GM21723 (cell line): ENCODE results near the gene CCDC159.
"Not testable (repeated sequence)": the region's sequence is repeated elsewhere in the genome, so short reads cannot be mapped to it uniquely, and the experiment has no call there.

Experiments
- ATAC-seq: cut with Tn5 transposase; IDR thresholded peaks from one replicate; pipeline ENCODE4 v1.9.1; 2021; ENCODE audit warnings: mild to moderate bottlenecking, moderate library complexity; ENCODE audit not compliant: unreplicated experiment

The CCDC159 gene, protein sequence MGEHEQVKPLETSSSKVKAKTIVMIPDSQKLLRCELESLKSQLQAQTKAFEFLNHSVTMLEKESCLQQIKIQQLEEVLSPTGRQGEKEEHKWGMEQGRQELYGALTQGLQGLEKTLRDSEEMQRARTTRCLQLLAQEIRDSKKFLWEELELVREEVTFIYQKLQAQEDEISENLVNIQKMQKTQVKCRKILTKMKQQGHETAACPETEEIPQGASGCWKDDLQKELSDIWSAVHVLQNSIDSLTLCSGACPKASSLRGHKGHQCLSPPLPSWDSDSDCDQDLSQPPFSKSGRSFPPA

DNA sequence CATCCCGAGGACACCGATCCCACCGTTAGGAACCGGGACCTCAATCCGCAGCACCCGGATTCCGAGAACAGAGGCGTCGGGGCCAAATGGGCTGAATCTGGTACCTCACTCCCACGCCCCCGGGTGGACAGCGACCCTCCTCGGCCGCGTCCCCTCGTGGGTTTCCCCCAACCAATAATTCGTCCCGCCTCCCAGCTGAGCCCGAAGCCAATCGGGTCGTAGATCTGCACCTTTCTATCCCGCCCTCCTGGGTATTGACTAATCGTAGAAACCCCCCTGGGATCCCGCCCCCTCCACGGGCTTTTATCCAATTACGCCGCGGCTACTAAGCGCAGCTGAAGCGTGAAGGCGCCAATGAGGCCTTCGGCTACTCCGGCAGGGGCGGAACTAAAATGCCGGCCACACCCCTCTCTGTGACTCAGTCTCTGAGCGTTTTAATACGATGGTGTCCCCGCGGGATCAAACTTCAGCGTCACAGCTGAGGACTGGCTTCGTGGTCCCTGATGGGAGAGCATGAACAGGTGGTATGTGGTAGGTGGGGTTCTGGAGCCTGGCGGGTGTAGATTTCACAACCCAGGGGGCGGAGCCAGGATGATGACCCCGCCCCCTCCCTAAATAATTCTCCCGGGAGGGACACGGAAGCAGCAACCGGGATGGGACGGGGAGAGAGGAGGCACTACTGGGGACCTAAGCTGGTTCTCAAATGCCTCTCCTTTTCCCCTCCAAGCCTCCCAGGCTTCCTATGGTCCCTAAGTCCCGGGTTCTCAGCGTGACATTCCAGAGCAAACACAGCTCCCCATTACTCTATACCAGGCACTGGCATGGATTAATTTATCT lies at the start of gene CCDC159, which contains the start of gene TMEM205:
Gene CCDC159, plus strand, starts transcription at position 416 of the 837 bp plus-strand sequence. Its CDS starts 88 bp downstream, at position 504.
Gene TMEM205, minus strand, starts transcription at position 165 of the 837 bp plus-strand sequence. CDS start 649 bp downstream, outside the sequence.
- ATAC-seq = peak; percentile 80

DNA sequence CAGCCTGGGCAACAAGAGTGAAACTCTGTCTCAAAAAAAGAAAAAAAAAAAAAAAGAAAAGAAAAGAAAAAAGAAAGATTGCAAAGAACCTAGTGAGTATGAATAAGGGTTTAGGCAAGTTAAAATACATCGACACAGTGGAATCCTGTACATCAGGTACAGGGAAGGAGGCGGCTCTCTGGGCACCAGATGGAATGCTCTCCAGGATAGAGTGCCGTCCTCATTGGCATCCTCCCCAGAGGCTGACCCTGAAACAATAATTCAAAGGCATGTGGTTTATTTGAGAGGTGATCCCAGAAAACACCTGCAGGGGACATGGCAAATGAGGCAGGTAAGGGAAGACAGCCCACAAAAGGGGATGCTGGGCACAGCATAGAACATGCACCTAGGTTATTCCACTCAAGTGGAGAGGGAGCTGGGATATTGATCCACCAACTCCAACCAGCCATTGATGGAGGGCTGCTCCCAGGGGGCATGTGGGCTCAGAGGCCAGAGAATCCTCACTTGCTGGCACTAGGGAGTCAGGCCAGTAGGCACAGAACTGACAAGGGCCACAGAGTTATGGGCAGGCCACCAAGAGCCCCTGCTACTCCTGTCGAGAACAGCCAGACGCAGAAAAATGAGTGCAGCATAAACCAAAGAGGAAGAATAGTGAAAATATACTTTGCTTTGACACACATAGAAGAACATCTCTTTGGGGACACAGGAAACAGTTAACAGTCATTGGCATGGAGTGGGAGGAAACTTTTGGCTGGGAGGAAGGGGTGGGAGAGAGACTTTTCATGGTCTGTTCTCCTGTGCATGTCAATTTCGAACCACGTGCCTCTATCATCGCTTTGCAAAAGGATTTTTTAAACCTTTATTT lies 46.1 kb upstream of the CCDC159 start:
- no peak for ATAC-seq

DNA sequence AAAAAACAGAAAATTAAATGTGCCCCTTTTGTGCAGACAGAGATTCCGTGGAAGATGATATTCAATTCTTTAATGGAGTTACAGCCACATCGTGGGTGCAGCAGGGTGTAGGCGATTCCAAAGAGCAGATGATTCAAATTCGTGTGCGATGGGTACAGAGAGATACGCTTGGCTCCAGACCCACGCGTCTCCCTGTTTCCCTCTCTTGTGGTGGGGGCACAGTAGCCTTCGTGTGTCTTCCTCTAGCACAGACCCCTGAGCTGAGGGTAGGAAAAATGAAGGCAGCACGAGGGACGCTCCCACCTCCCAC lies 45.6 kb upstream of the CCDC159 start:
- ATAC-seq = no peak

DNA sequence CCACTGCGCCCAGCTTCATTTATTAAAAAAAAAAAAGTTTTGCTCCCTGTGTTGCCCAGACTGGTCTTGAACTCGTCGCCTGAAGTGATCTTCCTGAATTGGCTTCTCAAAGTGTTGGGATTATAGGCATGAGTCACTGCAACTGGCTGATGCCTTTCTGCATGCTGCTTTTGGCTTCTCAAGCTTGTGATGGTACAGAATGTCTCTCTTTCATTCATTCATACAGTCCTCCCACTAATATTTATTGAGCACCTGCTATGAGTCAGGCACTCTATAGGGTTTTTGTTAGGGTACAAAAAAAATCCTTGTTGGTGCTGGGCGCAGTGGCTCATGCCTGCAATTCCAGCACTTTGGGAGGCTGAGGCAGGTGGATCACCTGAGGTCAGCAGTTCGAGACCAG lies 41.4 kb upstream of the CCDC159 start:
- ATAC-seq = no peak

DNA sequence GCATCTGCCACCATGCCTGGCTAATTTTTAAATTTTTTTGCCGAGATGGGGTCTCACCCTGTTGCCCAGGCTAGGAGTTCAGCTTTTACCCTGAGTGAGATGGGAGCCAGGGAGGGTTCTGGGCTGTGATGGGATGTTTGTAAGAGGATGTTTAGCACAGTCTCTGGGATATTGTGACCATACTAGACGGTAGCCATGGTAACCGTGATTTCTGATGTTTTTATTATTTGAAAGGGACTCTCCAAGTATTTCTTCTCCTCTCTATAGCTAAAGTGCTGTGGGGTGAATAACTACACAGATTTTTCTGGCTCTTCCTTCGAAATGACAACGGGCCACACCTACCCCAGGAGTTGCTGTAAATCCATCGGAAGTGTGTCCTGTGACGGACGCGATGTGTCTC lies 40.0 kb upstream of the CCDC159 start:
- ATAC-seq = no peak

DNA sequence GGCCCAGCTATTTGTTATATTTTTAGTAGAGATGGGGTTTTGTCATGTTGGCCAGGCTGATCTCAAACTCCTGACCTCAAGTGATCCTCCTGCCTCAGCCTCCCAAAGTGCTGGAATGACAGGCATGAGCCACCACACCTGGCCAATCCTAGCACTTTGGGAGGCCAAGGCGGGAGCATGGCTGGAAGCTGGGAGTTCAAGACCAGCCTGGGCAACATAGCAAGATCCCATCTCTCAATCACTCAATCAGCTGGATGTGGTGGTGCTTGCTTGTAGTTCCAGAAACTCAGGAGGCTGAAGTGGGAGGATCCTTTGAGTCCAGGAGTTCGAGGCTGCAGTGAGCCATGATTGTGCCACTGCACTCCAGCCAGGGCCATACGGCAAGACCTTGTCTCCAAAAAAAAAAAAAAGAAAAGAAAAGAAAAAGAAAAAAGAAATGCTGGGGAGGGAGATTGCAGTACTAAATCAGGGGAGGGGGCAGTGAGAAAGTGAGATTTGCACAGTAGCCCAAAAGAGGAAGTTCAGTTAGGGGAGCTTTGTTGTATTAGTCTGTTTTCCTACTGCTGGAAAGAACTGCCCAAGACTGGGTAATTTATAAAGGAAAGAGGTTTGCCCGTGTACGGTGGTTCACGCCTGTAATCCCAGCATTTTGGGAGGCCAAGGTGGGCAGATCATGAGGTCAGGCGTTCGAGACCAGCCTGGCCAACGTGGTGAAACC lies 25.9 kb upstream of the CCDC159 start:
- ATAC-seq = not testable (repeated sequence)

DNA sequence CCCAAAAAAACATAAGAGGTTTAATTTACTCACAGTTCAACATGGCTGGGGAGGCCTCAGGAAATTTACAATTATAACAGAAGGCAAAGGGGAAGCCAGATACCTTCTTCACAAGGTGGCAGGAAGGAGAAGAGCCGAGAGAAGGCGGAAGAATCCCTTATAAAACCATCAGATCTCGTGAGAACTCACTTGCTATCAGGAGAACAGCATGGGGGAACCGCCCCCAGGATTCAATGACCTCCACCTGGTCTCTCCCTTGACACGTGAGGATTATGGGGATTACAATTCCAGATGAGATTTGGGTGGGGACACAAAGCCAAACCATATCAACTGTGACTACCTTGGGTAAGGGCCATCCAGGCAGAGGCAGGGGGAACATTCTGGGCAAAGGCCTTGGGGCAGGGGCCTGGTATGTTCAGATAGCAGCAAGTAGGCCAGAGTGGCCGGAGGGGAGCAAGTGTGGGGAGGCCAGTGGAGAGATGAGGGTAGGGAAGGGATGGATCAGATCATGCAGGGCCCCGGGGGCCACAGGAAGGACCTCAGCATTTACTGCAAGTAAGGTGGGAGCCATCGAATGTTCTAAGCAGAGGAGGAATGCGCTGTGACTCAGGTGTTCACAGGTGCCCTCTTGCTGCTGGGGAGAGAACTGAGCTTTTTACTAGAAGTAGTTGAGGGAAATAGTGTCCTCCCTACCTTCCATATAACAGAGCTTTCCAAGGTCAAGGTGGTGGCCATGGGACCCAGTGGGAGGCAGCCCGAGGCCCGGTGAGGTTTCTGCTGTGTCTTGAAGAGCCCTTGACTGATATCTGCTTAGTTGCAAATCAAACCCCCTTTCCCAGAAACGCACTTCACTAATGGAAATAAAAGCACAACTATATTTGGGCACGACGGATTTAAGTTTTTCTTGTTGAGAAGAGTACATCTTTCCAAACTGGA lies 24.9 kb upstream of the CCDC159 start:
- ATAC-seq = no peak

DNA sequence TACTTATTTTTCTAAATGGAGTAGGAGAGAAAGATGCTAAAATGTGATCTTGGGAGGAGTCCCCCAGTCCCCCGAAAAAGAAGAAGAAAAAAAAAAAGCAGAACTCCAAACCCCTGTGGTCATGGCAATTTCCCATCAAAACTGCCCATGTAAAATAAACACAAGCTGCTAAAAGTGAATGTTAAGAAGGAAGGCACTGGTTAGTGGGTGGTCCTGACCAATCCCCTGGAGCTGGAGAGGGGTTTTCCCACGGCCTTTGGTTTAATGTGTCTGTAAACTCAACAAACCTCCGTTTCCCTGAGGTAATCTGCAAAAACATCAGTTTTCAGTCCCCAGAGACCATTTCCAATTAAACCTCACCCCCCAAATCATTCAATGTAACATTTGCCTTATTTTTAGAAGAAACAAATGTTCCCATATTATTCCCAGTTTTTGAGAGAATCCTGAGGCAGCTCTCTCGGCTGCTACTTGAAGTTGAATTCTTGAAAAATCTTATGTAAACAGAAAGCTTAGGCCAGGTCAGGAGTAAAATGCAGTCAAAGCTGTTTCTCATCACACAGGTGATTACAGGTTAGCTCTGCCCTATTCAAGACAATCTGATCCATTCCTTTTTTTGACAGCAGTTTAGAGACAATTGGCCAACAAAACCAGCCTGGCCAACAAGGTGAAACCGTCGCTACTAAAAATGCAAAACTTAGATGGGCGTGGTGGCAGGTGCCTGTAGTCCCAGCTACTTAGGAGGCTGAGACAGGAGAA lies 23.9 kb upstream of the CCDC159 start:
- ATAC-seq = no peak

DNA sequence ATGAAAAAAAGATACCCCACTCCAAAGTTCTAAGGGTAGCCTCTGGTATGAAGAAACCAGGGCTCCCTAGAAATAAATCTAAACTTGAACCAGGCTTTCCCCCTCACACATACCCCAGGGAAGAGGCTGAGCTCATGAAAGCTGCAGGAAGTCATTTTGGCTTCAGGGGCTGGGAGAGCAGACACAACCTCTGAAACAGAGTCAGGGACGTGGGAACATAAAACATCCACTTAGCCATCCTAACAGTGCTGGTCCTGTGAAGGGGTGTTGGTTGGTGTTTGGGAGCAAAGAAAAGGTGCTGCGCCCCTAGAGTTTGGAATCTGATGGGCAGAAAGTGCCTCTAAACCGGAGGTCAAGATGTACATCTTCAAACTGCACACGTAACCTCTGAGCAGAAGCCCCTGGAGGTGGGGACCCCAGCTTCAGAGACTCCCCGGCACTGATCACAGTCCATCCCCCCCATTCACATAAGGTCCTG lies 22.7 kb upstream of the CCDC159 start:
- no peak for ATAC-seq

DNA sequence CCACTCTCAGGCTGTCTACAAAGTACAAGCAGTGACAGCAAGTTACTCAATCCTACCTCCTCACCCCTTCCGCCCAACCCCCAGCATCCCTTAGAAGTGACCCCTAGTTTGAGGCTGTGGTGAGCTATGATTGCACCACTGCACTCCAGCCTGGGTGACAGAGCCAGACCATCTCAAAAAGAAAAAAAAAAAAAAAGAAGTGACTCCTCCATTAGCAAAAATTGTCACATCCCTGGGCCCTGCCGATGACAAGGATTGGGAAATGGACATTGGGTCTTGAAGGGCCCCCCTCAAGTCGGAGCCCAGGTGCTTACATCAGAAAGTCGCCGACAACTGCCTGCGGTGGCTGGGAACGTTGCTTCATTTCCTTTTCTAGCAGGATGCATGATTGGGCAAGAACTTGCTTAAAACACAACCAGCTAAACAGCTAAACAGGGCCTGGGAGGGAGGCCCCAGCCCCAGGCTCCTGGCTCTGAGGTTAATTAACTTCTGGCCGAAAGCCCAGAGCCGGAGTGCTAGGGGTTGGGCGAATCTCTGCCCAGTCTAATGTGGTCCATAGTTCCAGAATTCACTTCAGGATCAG lies 22.1 kb upstream of the CCDC159 start:
- ATAC-seq = no peak

DNA sequence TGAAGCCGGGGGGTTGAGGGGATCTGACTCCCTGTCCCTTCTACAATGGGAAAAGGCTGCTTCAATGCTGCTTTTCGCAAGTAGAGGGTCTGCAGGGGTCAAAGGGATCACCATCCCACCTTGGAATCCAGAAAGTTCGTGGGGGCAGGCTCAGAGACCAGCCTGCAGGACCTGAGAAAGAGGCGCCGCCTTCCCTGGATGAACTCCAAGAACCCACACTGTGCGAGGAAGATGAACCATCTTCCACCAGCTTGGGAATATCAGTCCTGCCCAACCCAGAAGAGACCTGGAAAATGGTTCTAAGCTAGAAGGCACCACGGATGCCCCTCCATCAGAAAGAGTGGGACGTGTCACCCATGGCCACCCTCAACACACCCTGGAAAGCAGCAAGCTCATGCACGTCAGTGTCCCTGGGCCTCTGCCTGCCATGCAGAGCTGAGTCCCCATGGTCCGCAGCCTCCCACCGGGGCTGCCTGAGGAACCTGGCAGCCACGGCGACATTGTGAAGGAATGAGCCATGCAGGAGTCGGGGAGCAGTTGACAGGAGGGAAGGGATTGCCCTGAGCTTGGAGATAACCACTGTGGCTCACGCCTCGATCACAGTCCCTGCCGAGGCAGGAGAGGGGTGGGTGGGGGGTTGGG lies 21.4 kb upstream of the CCDC159 start:
- no peak for ATAC-seq

DNA sequence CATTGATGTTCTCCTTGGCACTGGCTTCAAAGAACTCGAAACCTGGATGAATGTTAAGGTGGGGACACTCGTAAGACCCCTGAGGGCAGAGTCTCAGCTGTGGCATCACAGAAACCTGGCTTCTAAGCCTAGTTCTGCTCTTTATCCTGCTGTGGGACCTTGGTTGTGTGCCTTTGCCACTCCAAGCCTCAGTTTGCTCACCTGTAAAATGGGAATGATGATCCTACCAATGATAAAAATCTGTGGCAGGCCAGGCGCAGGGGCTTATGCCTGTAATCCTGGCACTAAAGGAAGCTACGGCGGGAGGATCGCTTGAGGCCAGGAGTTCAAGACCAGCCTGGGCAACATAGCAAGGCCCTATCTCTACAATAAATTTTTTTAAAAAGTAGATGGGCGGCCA lies 20.8 kb upstream of the CCDC159 start:
- no peak for ATAC-seq

DNA sequence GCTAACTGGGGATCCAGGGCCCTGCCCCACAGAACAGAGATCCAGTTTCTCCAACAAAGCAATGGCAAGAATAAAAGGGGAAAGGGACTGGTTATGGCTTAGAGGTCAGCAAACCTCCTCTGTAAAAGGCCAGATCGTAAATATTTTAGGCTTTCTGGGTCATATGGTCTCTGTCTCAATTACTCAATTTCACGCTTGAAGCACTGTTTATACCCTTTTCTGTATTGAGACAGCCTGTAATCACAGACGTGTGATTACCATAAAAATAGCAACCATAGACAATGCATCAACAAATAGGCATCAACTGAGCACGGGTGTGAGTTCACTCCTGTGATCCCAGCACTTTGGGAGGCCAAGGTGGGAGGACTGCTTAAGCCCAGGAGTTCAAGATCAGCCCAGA lies 16.2 kb upstream of the CCDC159 start:
- no peak for ATAC-seq

DNA sequence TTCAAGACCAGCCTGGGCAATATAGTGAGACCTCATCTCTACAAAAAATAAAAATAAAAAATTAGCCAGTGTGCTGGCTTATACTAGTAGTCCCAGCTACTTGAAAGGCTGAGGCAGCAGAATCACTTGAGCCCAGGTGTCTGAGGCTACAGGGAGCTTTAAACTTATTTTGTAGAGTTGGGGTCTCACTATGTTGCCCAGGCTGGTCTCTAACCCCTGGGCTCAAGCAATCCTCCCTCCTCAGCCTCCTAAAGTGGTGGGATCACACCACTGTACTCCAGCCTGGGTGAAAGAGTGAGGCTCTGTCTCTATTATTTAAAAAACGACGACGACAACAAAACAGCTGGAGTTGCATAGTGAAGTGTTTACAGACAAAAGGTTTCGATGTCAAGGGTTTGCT lies 14.8 kb upstream of the CCDC159 start:
- no peak for ATAC-seq

DNA sequence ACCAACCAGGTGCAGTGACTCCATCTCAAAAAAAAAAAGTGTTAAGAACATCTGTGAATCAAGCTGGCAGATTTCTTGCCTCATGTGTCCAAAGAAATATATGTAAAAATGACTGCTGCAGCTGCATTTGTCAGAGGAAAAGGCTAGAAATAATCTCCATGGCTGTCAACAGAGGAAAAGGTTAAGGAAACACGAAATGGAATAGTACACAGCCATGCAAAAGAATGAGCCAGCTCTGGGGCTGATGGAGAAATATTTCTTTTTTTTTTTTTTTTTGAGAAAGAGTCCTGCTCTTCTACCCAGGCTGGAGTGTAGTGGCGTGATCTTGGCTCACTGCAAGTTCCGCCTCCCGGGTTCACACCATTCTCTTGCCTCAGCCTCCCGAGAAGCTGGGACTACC lies 13.5 kb upstream of the CCDC159 start:
- ATAC-seq = no peak

DNA sequence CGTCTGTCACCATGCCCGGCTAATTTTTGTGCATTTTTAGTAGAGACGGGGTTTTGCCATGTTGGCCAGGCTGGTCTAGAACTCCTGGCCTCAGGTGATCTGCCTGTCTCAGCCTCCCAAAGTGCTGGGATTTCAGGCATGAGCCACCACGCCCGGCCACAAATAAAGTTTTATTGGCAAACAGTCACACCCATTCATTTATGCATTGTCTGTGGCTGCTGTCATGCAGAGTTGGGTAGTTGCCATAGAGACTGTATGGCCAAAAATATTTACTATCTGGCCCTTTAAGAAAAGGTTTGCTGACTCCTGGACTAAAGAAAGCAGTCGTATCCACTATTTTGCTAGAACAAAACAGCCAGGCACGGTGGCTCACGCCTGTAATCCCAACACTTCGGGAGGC lies 12.5 kb upstream of the CCDC159 start:
- not testable (repeated sequence) for ATAC-seq

DNA sequence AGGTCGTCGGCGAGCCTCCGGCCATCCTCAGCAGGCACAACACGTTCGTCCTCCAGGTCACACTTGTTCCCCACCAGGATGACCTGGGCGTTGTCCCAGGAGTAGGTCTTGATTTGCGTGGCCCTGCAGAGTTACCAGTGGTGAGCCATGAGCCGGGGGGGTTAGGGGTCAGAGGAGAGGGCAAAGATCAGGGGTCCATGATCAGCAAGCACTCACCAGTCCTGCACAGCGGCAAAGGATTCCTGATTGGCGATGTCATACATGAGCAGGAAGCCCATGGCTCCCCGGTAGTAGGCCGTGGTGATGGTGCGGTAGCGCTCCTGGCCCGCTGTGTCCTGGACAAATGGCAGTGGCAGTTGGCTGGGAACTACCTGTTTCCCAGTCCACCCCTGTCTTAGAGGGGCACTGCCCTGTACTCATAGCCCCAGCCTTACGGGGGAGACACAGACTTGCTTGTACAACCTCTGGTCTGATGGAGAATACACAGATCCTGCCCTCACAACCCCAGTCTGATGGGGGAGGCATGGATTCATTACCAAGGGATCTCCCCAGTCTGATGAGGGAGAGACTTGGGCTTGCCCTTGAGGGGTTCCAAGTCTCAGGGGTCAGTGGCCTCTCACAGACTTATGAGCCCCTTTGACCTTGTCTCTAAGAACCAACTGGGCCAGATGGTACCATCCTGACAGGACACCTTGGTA lies 10.7 kb upstream of the CCDC159 start:
- ATAC-seq = no peak
